ENCODE measurements around the gene THRSP.

The THRSP gene

DNA sequence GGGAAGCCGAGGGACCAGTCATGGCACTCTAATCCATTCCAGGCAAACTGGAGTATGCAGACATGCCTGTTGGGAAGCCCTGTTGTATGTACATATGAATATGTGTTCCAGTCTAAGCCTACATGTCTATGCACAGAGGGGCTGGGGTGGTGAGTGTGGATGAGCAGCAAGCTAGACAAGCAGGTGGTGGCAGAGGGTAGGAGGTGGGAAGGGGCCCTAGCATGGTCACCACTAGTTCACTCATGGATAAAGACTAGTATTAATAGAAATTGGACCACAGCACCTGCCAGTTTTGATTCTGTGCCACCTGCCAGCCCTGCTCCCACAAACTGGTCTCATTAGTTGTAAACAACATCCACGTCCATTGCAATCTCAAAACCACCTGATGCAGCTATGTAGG, 1.5 kb downstream of the THRSP start:
- Mint-ChIP-seq H3K27me3 (ENCODE audit: low read depth) (no peaks in the 10 kb centered on the region), H3K36me3 (ENCODE audit: low read depth) (peaks cover 37% of the 10 kb centered on the region), H3K4me1 (peaks cover 6% of the 10 kb centered on the region), H3K27ac (no peak overlapping the region), H3K9me3 (no peaks in the 10 kb centered on the region), H3K4me3 (no peak overlapping the region)
- TF ChIP-seq, protein P1, sequence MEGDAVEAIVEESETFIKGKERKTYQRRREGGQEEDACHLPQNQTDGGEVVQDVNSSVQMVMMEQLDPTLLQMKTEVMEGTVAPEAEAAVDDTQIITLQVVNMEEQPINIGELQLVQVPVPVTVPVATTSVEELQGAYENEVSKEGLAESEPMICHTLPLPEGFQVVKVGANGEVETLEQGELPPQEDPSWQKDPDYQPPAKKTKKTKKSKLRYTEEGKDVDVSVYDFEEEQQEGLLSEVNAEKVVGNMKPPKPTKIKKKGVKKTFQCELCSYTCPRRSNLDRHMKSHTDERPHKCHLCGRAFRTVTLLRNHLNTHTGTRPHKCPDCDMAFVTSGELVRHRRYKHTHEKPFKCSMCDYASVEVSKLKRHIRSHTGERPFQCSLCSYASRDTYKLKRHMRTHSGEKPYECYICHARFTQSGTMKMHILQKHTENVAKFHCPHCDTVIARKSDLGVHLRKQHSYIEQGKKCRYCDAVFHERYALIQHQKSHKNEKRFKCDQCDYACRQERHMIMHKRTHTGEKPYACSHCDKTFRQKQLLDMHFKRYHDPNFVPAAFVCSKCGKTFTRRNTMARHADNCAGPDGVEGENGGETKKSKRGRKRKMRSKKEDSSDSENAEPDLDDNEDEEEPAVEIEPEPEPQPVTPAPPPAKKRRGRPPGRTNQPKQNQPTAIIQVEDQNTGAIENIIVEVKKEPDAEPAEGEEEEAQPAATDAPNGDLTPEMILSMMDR (IDR thresholded peaks at IDR 0.05; ENCODE audit: unreplicated experiment in 3 of 3), result no peak

DNA sequence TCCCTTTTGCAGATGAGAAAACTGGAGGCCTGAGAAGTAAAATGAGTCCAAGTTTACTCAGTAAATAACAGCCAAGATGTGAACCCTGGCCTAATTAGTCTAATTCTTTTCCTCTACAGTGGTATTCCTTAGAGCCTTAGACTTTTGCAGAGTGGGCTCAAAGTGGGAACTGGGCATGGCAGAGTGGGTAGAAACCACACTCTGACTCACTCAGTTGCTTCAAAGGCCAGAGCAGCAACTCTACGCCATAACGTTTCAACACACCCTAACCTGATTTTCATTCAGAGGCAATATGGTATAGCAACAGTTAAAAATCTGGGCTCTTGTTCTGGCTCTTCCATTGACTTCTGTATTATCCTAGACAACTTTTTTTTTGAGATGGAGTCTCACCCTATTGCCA, 2.8 kb downstream of the THRSP start:
- Mint-ChIP-seq H3K27ac (no peak overlapping the region), H3K27me3 (ENCODE audit: low read depth) (no peaks in the 10 kb centered on the region), H3K4me3 (no peak overlapping the region), H3K9me3 (no peaks in the 10 kb centered on the region), H3K4me1 (peaks cover 6% of the 10 kb centered on the region), H3K36me3 (ENCODE audit: low read depth) (peaks cover 47% of the 10 kb centered on the region)
- TF ChIP-seq, protein P1 (IDR thresholded peaks at IDR 0.05; ENCODE audit: unreplicated experiment in 3 of 3), result no peak

DNA sequence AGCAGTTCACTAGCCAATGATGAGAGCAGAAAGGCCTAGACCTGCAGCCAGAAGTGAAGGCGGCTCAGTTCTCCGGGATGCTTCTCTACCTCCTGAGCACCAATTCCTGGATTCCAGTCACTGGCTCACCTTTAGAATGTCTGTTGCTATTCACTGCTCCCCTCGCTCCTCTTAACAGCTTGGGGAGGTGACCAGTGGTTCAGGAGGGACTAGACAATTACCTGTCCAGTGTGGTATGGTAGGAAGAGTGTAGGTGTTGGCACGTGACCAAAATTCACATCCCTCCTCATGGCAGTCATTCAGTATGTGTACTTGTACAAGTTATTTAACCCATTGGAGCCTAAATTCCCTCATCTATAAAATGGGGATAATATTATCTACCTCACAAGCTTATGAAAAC, 4.0 kb downstream of the THRSP start:
- Mint-ChIP-seq H3K4me1 (peaks cover 6% of the 10 kb centered on the region), H3K9me3 (no peaks in the 10 kb centered on the region), H3K4me3 (no peak overlapping the region)

DNA sequence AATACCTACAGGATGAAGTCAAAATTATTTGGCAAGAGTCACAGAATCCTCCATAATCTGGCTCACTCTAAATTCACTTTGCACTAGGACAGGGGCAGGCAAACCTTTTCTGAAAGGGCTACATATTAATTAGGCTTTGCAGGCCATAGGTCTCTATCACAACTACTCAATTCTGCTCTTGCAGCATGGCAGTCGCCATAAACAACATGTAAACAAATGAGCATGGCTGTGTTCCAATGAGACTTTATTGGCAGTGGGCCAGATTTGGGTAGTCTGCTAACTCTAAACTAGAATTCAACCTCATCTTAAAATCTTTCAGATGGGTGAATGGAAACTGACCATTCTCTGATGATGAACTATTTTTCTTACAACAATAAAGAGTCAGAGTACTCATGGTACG, 5.8 kb downstream of the THRSP start:
- H3K27ac Mint-ChIP-seq, result peak overlapping the region in 1 of 3 experiments; percentile 20

More for the DNA sequence above, 4.0 kb downstream of the THRSP start:
- TF ChIP-seq, protein P1 (IDR thresholded peaks at IDR 0.05; ENCODE audit: unreplicated experiment in 3 of 3), result no peak
- Mint-ChIP-seq H3K27me3 (ENCODE audit: low read depth) (no peaks in the 10 kb centered on the region), H3K36me3 (ENCODE audit: low read depth) (peaks cover 57% of the 10 kb centered on the region), H3K27ac (no peak overlapping the region)

DNA sequence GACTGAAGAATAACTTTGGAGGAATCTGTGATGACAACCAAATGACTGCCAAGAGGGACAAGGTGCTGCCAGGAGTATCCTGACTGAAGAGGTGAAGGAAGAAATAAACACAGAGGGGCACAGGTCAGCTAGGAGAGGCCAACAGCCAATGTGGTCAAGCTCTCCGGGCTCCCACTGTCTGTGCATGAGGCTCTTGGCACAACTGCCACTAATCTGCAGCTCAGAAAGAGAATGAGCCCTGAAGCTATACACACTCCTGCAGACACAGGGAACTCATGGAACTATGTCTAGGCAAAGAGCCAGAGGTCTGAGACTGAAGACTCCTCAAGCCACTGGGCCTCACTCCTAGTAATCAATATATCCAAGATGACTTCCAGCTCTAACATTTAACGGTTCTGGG, 7.0 kb downstream of the THRSP start:
- peaks cover 6% of the 10 kb centered on the region for H3K4me1 Mint-ChIP-seq
- H3K27me3 Mint-ChIP-seq (ENCODE audit: low read depth), result no peaks in the 10 kb centered on the region
- H3K36me3 Mint-ChIP-seq (ENCODE audit: low read depth), result peaks cover 58% of the 10 kb centered on the region
- no peak overlapping the region for H3K4me3 Mint-ChIP-seq
- no peaks in the 10 kb centered on the region for H3K9me3 Mint-ChIP-seq
- no peak overlapping the region for H3K27ac Mint-ChIP-seq
- TF ChIP-seq, protein P1 (IDR thresholded peaks at IDR 0.05; ENCODE audit: unreplicated experiment in 3 of 3), result no peak

More for the DNA sequence above, 5.8 kb downstream of the THRSP start:
- no peaks in the 10 kb centered on the region for H3K9me3 Mint-ChIP-seq
- peaks cover 6% of the 10 kb centered on the region for H3K4me1 Mint-ChIP-seq
- TF ChIP-seq, protein P1 (IDR thresholded peaks at IDR 0.05; ENCODE audit: unreplicated experiment in 3 of 3), result no peak
- H3K4me3 Mint-ChIP-seq, result no peak overlapping the region
- no peaks in the 10 kb centered on the region for H3K27me3 Mint-ChIP-seq (ENCODE audit: low read depth)
- peaks cover 52% of the 10 kb centered on the region for H3K36me3 Mint-ChIP-seq (ENCODE audit: low read depth)

DNA sequence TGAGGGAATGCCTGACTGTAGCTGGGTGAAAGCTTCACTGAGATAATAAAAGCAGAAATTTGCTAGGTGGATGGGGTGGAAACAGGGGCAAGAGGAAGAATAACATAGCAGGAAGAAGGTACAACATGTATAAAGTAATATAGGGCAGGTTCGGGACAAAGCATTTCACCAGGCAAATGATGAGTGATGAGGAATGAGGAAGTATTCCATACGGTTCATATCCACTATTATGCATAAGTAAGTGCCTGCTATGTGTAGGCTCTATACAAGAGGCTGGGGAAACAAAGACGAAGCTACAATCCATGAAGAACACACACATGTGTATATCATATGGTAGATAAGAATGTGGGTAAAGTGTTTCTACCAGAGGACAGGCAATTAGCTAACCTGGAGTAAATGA, 8.1 kb downstream of the THRSP start:
- Mint-ChIP-seq H3K4me1 (peaks cover 9% of the 10 kb centered on the region), H3K4me3 (no peak overlapping the region), H3K27ac (no peak overlapping the region), H3K36me3 (ENCODE audit: low read depth) (peaks cover 62% of the 10 kb centered on the region), H3K9me3 (no peaks in the 10 kb centered on the region), H3K27me3 (ENCODE audit: low read depth) (no peaks in the 10 kb centered on the region)
- TF ChIP-seq, protein P1 (IDR thresholded peaks at IDR 0.05; ENCODE audit: unreplicated experiment in 3 of 3), result no peak

All from nephron (organoid).